ENCODE results near the gene INPP4B.
A peak's percentile ranks its signal among the peaks of the same experiment; 100 is the strongest.

INPP4B gene

DNA sequence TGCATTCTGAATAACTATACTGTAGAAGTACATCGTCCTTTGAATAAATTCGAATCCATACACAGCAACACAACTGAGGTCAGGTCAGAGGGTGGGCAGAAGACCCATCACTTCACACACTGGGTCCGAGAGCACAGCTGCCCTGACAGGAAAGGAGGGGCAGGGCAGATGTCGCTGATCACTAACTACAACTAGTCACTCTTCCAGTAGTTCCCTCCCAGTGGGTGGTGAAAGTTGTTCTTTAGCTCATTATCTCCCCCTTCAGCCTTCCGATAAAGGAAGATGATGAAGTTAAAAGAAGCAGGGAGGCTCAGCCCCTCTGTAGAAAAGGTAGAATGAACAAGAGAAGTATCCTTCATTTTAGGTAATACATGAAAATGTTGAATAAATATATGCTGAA, 278.9 kb downstream of the INPP4B start:
- no peak for DNase-seq

DNA sequence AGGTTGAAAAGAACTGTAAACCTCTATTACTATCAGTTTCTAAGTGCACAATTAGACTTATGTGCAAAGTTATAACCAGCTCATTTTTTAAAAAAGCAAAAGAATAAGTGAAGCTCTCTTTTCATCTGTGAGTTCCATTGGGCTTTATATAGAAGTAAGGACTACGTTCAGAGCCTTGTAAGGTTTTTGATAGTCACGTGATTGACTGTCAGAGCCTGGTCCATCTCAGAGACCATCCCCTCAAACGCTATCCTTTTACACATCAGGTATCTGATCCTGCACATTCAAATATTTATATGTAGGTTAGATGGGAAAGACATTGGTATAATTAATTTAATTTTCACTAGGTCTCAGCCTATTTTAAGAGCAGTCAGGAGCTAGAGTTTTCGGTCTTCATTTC, 279.3 kb downstream of the INPP4B start:
- DNase-seq, result no peak

GRCh38 chr4:142566243-142566642, 279.9 kb downstream of the INPP4B start:
- DNase-seq, result no peak

DNA sequence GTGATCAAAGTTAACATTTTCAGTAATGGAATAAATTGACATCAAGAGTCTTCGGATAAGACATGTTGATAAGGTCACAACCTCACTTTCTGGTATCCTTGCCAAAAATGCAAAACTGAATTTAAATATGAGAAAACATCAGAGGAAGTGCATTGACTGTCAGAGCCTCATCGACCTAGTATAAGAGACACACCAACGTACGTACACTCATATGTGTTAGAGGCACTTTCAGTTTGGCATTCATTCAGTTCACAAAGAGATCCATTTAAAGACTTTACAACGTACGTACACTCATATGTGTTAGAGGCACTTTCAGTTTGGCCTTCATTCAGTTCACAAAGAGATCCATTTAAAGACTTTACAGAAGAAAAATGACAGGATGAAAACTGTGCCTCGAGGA, 280.3 kb downstream of the INPP4B start:
- DNase-seq, result no peak

DNA sequence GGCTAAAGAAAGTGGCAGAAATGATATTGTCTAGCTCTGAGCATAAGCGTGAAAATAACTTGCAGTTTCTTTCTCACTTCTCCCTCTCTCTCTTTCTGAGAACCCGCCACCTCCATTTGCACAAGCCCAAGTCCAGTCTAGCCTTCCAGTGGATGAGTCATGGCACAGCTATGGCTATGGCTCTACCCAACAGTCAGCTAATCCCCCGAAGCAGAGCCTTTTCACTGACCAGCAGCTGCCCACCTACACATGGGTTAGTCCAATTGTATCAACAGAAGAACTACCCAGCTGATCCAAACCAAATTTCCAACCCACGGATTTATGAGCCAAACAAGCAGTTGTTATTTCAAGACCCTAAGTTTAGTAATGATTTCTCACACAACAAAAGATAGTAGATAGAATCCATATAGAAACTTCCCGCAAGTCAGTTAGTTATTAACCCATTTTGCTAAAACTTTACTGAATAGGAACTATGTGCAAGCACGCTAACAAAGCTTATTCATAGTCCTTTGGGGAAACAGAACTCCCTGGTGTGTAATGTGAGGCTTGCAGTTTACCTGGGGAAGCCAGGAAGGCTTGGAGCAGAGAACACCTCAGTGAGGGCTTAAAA, 282.3 kb downstream of the INPP4B start:
- no peak for DNase-seq

GRCh38 chr4:142559986-142560385, 286.1 kb downstream of the INPP4B start:
- DNase-seq, result no peak

- no peak for DNase-seq
These were observed 287.2 kb downstream of the INPP4B start for GRCh38 chr4:142558851-142559250.

GRCh38 chr4:142557239-142557801, 288.8 kb downstream of the INPP4B start:
- DNase-seq, result no peak

GRCh38 chr4:142556570-142557238, 289.4 kb downstream of the INPP4B start:
- no peak for DNase-seq

DNA sequence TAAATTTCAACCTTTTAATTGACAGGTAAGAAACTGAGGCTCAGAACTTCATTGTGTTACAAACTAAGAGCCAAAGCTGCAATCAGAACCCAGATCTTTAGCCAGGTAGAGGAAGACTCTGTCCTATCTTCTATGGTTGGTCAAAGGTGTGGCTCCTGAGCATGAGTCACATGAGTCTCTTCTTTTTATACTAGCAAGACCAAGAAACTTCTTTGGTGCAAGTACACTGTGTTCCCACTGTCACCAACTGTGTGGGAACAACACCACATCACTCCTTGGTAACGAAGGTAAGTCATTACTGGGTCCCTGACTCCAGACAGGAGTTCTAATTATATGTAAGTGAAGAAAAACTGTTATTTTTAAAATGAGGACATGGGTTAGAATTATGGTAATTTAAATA, 290.1 kb downstream of the INPP4B start:
- DNase-seq, result no peak

GRCh38 chr4:142554412-142554811, 291.7 kb downstream of the INPP4B start:
- no peak for DNase-seq

GRCh38 chr4:142551517-142552305, 294.4 kb downstream of the INPP4B start:
- no peak for DNase-seq

GRCh38 chr4:142550965-142551364, 295.1 kb downstream of the INPP4B start:
- DNase-seq, result no peak

DNA sequence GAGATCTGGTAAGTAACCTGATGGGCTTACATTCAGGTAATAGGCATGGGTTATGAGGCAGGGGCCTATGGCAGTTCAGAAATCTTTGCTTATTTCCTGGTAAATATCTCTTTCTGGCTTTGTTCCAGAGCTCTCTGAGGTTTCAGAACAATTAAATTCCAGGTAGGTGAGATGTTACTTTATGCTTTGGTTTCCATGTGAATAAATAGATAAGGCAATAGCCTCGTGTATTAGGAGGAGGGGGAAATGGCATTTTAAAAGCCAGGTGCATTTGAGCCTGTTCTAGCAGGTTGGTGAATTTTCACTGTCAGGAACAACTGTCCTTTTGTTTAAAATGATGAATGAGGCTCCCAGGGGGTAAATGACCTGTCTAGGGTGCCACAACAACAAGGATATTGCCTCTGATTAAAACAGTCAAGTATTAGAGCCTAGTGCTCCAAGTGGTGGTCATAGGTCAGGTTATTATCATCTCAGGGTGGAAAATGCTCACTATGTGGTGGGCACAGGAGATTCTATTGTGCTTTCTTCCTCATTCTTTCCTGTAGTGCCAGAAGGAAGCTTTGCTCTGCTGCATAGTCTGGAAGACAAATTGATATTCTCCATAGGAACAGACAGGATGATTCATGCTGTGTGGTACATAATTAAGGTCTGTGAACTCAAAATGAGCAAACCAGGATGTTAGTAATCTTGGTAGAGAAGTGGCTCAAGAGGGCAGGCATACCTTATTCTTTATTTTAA, 296.2 kb downstream of the INPP4B start:
- no peak for DNase-seq

- DNase-seq, result no peak
These were observed 296.9 kb downstream of the INPP4B start for GRCh38 chr4:142549248-142549647.

- no peak for DNase-seq
These were observed 297.6 kb downstream of the INPP4B start for GRCh38 chr4:142548491-142548890.

DNA sequence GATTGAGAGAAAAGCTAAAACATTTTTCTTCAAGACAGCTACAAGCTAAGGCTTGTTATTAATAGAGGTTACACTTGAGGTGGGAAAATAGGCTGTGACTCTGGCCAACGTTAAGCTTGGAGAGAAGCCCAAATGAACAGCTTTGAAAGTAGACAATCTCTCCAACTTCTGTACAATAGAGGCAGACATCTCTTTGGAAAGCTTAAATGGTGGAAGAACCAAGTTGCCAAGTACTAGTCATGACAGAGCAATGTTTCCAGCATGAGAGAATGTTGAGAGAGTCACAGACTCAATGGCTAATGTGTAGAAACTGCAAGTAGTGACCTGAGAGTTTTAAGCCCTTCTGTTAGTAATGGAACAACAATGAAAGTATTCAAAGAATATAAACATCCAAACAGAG, 298.1 kb downstream of the INPP4B start:
- no peak for DNase-seq

DNA sequence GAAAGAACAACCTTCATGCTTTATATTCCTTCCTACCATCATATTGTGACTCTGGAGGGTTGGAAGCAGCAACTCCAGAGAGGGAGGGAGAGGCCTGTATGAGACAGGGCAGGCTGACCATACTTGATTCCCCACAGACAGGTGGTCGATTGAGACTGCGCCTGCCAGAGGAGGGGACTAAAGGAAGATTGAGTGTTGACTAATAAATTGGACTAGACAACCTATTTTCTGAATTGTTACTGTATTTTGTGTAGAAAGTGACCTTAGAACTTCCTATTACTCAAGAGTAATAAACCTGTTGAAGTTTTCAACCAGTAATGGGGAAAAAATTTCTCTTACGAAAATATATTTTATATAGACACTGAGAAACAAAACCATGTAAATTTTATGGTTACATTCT, 301.5 kb downstream of the INPP4B start:
- DNase-seq, result no peak

- no peak for DNase-seq
These were observed 302.1 kb downstream of the INPP4B start for GRCh38 chr4:142544039-142544438.

DNA sequence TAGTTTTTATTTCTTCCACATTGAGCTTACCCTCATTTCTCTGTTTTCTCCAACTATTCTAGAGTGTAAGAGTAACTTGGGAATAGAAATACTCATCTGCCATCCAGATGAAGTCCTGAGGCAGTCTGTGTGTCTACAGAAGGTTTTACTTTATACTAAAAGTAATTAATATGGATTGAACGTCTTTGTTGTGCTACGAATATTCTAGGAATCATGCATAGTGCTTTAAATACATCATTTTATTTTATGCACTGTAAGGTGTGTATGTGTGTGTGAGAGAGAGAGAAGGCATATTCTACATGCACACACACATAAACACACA, 305.7 kb downstream of the INPP4B start:
- no peak for DNase-seq

GRCh38 chr4:142539796-142540482, 306.2 kb downstream of the INPP4B start:
- peak; percentile 15 to 37 for DNase-seq

DNA sequence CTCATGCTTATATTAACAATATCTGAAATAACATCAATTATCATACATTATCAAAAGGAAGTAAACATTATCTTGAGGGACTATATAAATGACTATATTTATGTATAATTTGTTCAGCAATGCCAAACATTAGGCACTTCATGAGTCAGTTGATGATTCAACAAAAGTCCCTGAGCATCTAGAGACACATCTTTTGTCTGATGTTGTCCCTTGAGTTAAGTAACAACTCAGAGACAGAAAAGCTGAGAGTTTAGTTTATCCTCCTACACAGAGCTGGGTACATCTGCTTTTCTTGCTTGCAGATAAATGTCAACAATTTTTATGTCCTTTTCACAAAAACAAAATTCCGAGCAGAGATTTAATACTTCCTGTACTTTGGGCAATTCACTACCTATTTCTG, 311.1 kb downstream of the INPP4B start:
- DNase-seq, result peak; percentile 23 to 50

DNA sequence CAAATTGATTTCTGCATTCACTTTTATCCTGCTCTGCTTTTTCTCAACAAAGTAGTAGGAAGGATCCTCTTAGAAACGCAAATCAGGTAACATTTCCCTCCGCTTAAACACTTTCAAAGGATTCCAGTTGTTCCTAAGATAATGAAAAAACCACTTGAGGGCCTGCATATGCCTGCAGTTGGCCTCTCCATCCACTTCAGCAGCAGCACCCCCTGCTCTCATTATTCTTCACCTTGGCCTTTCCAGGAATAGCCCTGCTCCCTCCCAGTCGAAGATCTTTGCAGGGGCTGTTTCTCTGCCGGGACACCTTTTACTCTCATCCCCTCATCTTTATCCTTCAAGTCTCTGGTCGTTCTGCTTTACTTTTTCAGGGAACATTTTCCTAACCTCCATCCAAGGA, 314.0 kb downstream of the INPP4B start:
- DNase-seq, result no peak

Measured in inflammatory macrophage treated with lipopolysaccharide for 1 hour (primary cell).